DND-41 (cell line): ENCODE measurements around the gene RNF220.

Experiments
- EZH2 ChIP-seq: IDR thresholded peaks from 3 replicates; pipeline ENCODE4 v1.6.1; 2012; ENCODE audit warnings: borderline replicate concordance, low read depth, mild to moderate bottlenecking, moderate library complexity, low read length, inconsistent platforms; ENCODE audit not compliant: severe bottlenecking
- TF ChIP-seq, protein P1 (sequence below): IDR thresholded peaks from 2 replicates; pipeline ENCODE4 v1.5.1; 2012; ENCODE audit warnings: borderline replicate concordance, low read length, moderate library complexity, mild to moderate bottlenecking; ENCODE audit not compliant: poor library complexity, severe bottlenecking; ENCODE audit errors: extremely low read depth

- TF ChIP-seq, protein P1, sequence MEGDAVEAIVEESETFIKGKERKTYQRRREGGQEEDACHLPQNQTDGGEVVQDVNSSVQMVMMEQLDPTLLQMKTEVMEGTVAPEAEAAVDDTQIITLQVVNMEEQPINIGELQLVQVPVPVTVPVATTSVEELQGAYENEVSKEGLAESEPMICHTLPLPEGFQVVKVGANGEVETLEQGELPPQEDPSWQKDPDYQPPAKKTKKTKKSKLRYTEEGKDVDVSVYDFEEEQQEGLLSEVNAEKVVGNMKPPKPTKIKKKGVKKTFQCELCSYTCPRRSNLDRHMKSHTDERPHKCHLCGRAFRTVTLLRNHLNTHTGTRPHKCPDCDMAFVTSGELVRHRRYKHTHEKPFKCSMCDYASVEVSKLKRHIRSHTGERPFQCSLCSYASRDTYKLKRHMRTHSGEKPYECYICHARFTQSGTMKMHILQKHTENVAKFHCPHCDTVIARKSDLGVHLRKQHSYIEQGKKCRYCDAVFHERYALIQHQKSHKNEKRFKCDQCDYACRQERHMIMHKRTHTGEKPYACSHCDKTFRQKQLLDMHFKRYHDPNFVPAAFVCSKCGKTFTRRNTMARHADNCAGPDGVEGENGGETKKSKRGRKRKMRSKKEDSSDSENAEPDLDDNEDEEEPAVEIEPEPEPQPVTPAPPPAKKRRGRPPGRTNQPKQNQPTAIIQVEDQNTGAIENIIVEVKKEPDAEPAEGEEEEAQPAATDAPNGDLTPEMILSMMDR: no peak
- no peak for TF ChIP-seq EZH2
Observed at GRCh38 chr1:44511363-44511762, 106.3 kb downstream of the RNF220 start.
